ENCODE data around the gene BCR. TPM values are rescaled to one million over a fixed set of nuclear protein-coding genes. Genes with fewer than 3 reads are reported as not detected.

The BCR gene
- total RNA-seq, 1 donor from 2014 or later, result 118 TPM

DNA sequence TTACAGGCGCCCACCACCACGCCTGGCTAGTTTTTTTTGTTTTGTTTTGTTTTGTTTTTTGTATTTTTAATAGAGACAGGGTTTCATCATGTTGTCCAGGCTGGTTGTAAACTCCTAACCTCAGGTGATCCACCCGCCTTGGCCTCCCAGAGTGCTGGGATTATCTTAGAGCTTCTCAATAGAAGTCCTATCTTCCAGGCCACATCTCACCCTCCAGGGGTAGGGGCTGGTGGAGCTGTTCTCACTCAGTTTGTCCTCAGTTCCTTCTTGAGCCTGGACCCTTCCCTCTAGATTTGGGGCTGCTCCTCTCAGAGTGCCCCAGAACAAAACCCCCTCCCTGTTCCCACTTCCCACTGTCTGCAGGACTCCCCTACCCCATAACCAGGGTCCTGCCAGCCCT, 31.3 kb downstream of the BCR start:
- H3K36me3 ChIP-seq (ENCODE audit: control insufficient read depth, insufficient read depth, low read length), result peaks cover 3% of the 10 kb centered on the region
- DNase-seq (ENCODE audit: low read depth), result no peak
- no peak overlapping the region for H3K4me3 ChIP-seq (ENCODE audit: low read depth, low read length)
- TF ChIP-seq, protein P1, sequence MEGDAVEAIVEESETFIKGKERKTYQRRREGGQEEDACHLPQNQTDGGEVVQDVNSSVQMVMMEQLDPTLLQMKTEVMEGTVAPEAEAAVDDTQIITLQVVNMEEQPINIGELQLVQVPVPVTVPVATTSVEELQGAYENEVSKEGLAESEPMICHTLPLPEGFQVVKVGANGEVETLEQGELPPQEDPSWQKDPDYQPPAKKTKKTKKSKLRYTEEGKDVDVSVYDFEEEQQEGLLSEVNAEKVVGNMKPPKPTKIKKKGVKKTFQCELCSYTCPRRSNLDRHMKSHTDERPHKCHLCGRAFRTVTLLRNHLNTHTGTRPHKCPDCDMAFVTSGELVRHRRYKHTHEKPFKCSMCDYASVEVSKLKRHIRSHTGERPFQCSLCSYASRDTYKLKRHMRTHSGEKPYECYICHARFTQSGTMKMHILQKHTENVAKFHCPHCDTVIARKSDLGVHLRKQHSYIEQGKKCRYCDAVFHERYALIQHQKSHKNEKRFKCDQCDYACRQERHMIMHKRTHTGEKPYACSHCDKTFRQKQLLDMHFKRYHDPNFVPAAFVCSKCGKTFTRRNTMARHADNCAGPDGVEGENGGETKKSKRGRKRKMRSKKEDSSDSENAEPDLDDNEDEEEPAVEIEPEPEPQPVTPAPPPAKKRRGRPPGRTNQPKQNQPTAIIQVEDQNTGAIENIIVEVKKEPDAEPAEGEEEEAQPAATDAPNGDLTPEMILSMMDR (IDR thresholded peaks at IDR 0.05; ENCODE audit: insufficient read depth, low read length, severe bottlenecking), result no peak
- no peak for FAIRE-seq
- H3K27me3 ChIP-seq (ENCODE audit: control insufficient read depth, insufficient read depth, low read length), result no peaks in the 10 kb centered on the region

DNA sequence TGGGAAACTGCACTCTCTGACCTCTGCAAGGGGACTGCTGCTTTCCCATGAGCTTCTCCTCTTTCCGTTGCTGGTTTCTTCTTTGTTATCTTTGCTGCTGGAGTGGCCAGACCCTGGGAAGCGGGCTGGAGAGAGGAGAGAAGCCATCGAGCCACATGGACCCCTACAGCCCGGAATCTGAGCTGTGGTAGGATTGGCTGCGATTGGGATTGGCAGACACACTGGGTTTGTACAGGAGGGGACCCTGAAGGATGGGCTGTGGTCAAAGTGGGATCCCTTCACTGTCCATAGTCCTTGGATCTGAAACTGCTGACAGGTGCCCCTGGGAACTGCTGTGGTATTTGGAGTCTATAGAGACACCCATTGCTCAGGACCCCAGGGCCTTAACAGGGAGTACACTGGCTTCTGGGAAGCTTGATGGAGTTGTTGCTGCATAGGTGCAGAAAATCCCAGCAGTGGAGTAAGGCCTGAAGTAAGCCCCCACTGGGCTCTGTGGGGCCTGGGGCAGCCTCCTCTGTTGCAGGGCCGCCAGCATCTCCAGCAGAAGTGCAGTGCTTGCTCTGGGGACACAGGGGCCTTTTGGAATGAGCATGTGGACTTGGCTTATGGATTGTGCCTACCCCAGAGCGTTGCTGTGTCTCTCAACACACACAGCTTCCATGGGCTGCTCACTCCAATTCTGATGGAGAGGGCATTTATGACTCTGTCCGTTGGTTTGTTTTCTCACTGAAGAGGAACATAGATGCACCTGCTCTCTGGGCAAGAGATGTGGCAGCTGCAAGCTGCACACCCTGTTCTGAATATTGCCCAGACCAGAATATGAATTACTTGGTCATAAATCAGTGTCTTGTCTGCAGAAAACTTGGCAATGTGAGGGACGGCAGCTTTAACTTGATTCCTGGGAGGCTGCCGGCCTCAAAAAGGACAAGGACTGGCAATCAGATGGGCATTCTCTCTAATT, 32.0 kb downstream of the BCR start:
- Histone ChIP-seq H3K36me3 (ENCODE audit: control insufficient read depth, insufficient read depth, low read length) (peaks cover 3% of the 10 kb centered on the region), H3K4me3 (ENCODE audit: low read depth, low read length) (no peak overlapping the region), H3K27me3 (ENCODE audit: control insufficient read depth, insufficient read depth, low read length) (no peaks in the 10 kb centered on the region)
- TF ChIP-seq, protein P1 (IDR thresholded peaks at IDR 0.05; ENCODE audit: insufficient read depth, low read length, severe bottlenecking), result no peak
- DNase-seq (ENCODE audit: low read depth) (no peak), FAIRE-seq (no peak)

DNA sequence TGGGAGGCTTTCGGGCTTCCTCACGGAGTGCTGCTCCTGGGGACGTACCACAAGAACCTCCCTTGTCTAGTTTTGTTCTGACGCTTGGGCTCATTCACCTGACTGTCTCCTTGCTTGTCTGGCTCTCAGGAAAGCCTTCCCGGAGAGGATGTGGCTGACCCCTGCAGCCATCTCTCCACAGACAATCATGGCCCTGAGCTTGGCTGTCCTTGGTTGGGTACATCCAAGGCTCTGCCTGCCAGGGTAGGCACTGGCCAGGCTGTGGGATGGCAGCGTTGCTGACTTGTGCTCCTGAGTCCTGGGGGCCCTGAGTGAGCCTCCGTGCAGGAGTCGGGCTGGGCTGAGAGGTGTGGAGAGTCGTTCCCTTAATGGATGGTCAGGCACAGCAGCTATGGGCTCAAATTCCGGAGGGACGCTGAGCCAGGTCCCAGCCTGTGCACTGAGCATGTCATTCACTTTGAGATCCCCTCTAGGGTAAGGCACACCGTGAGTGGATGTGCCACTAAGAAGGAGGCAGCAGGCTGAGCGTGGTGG, 32.8 kb downstream of the BCR start:
- TF ChIP-seq, protein P1 (IDR thresholded peaks at IDR 0.05; ENCODE audit: insufficient read depth, low read length, severe bottlenecking), result no peak
- Histone ChIP-seq H3K27me3 (ENCODE audit: control insufficient read depth, insufficient read depth, low read length) (no peaks in the 10 kb centered on the region), H3K36me3 (ENCODE audit: control insufficient read depth, insufficient read depth, low read length) (peaks cover 3% of the 10 kb centered on the region), H3K4me3 (ENCODE audit: low read depth, low read length) (no peak overlapping the region)
- DNase-seq (ENCODE audit: low read depth), result no peak
- FAIRE-seq, result no peak

DNA sequence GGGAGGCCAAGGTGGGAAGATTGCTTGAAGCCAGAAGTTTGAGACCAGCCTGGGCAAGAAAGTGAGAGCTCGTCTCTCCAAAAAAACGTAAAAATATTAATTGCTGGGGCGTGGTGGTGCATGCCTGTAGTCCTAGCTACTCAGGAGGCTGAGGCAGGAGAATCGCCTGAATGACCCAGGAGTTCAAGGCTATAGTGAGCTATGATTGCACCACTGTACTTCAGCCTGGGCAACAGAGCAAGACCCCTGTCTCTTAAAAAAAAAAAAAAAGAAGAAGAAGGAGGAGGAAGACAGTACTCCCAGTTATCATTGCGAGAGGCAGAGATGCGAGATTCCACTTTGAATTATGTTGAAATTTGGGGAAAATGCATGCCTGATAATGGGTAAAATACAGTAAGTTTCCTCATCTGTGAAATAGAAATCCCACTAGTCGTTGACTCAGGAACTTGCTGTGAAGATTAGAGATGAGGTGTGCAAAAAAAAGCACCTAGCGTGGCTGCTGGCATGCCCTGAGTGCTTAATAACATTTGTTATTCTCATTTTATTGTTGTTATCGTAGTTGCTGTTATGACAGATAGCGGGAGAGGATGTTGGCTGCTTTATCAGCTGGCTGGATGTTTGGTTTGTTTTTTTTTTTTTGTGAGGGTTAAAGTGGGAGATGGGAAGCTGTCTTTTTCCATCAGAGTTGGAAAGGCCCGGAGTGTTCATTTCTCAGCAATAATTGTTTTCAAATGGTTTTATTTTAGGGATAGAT, 33.4 kb downstream of the BCR start:
- no peaks in the 10 kb centered on the region for H3K27me3 ChIP-seq (ENCODE audit: control insufficient read depth, insufficient read depth, low read length)
- DNase-seq (ENCODE audit: low read depth), result no peak
- TF ChIP-seq, protein P1 (IDR thresholded peaks at IDR 0.05; ENCODE audit: insufficient read depth, low read length, severe bottlenecking), result no peak
- no peak for FAIRE-seq
- peaks cover 3% of the 10 kb centered on the region for H3K36me3 ChIP-seq (ENCODE audit: control insufficient read depth, insufficient read depth, low read length)
- no peak overlapping the region for H3K4me3 ChIP-seq (ENCODE audit: low read depth, low read length)

DNA sequence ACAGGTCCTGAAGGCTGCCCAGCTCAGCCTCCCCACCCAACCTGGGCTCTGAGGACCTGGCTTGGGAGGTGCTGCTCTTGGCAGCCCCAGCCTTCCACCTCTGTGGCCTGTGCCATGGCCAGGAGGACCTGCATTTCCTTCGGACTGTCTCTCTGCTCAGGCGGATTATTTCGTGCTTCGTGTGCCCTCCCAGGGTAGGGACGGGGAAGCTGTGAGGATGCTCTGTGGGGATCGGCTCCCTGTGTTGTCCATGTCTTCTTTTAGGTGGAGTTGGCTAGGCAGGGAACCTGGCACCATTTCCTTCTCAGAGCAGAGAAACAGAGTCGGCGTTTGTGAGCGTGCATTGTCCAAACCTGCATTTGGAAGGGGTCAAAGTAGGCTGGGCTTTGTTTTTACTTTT, 34.1 kb downstream of the BCR start:
- H3K36me3 ChIP-seq (ENCODE audit: control insufficient read depth, insufficient read depth, low read length), result peaks cover 3% of the 10 kb centered on the region
- no peak overlapping the region for H3K4me3 ChIP-seq (ENCODE audit: low read depth, low read length)
- DNase-seq (ENCODE audit: low read depth) (no peak), FAIRE-seq (no peak)
- TF ChIP-seq, protein P1 (IDR thresholded peaks at IDR 0.05; ENCODE audit: insufficient read depth, low read length, severe bottlenecking), result no peak
- H3K27me3 ChIP-seq (ENCODE audit: control insufficient read depth, insufficient read depth, low read length), result no peaks in the 10 kb centered on the region
